H1 (cell line): Measurements from ENCODE around the gene PHLDA1. TPM values are rescaled to one million over a fixed set of nuclear protein-coding genes. Genes with fewer than 3 reads are reported as not detected.

ENCODE experiments used
- CTCF ChIA-PET: fragments of 300-600 bp; sonication (Branson Sonifier 250); formaldehyde crosslinking; loops from one replicate; lab custom pipeline; 2021; ENCODE audit not compliant: partially characterized antibody; lab: Charles Lee
- POLR2A ChIA-PET: fragments of 300-600 bp; sonication (Branson Sonifier 250); formaldehyde crosslinking; loops from one replicate; lab custom pipeline; 2021; ENCODE audit warnings: inconsistent platforms; ENCODE audit not compliant: partially characterized antibody; lab: Charles Lee
- DNase-seq, 2 experiments: peaks; one replicate each; pipeline versions ENCODE4 v3.0.0 to v3.0.0-alpha.2; 2010 to 2022; ENCODE audit warnings: low spot score in 2 of 2, low read depth in 1 of 2, mixed read lengths in 1 of 2
- FAIRE-seq: peaks from 2 replicates; lab custom pipeline; 2011; peaks lifted over from hg19 to GRCh38; lab: Jason Lieb, UNC
- H2AFZ ChIP-seq: 2 replicates; pipeline ENCODE4 v1.8.1; 2012; ENCODE audit warnings: low read length, inconsistent platforms
- H2AK5ac ChIP-seq: 2 replicates; pipeline ENCODE4 v1.6.1; 2013; ENCODE audit warnings: low read depth, low read length
- H2BK120ac ChIP-seq: replicated peaks from 2 replicates; pipeline ENCODE3; 2013; ENCODE audit warnings: low read depth, low read length, inconsistent platforms
- H2BK12ac ChIP-seq: 2 replicates; pipeline ENCODE4 v1.6.1; 2013; ENCODE audit warnings: low read depth, low read length
- H2BK15ac ChIP-seq: 2 replicates; pipeline ENCODE4 v1.6.1; 2013; ENCODE audit warnings: low read length
- H2BK20ac ChIP-seq: 2 replicates; pipeline ENCODE4 v1.6.1; 2013; ENCODE audit warnings: low read length
- H2BK5ac ChIP-seq: 2 replicates; pipeline ENCODE4 v1.6.1; 2013; ENCODE audit warnings: low read depth, low read length
- H3K14ac ChIP-seq: 2 replicates; pipeline ENCODE4 v1.6.1; 2013; ENCODE audit warnings: inconsistent platforms; ENCODE audit not compliant: insufficient read length
- H3K18ac ChIP-seq: 2 replicates; pipeline ENCODE4 v1.6.1; 2013; ENCODE audit warnings: low read length; ENCODE audit errors: extremely low read depth
- H3K23ac ChIP-seq: 2 replicates; pipeline ENCODE4 v1.6.1; 2013; ENCODE audit warnings: inconsistent platforms; ENCODE audit not compliant: insufficient read length
- H3K23me2 ChIP-seq: 2 replicates; pipeline ENCODE4 v1.6.1; 2013; ENCODE audit warnings: low read depth, low read length
- H3K27ac ChIP-seq: 2 replicates; pipeline ENCODE4 v1.6.1; 2011; ENCODE audit warnings: low read depth, low read length, inconsistent platforms
- H3K27me3 ChIP-seq, 4 experiments: replicated peaks in 1 of 4; 1 replicate in 1 of 4; 2 replicates in 3 of 4; pipeline versions ENCODE4 v1.6.1 to v1.8.1; 2011 to 2013; ENCODE audit warnings: low read length in 3 of 4, mild to moderate bottlenecking in 3 of 4, inconsistent platforms in 2 of 4, mixed read lengths in 2 of 4, moderate library complexity in 1 of 4; ENCODE audit not compliant: control insufficient read depth in 3 of 4, insufficient read depth in 3 of 4; ENCODE audit errors: extremely low read depth in 1 of 4
- H3K36me3 ChIP-seq, 4 experiments: 2 replicates each; pipeline versions ENCODE4 v1.6.1 to v1.8.1; 2011 to 2013; ENCODE audit warnings: mild to moderate bottlenecking in 4 of 4, low read length in 3 of 4, moderate library complexity in 2 of 4, control low read depth in 1 of 4, inconsistent platforms in 1 of 4; ENCODE audit not compliant: insufficient read depth in 4 of 4, control insufficient read depth in 2 of 4
- H3K4ac ChIP-seq: replicated peaks from 2 replicates; pipeline ENCODE3; 2013; ENCODE audit warnings: low read length, low read depth, mixed read lengths, inconsistent platforms; ENCODE audit not compliant: insufficient read length
- H3K4me1 ChIP-seq, 4 experiments: replicated peaks in 1 of 4; 1 replicate in 1 of 4; 2 replicates in 3 of 4; pipeline versions ENCODE4 v1.6.1 to v1.8.1; 2011 to 2013; ENCODE audit warnings: low read length in 3 of 4, inconsistent platforms in 2 of 4, mixed read lengths in 1 of 4; ENCODE audit not compliant: insufficient read depth in 4 of 4, control insufficient read depth in 3 of 4
- H3K4me2 ChIP-seq, 2 experiments: 2 replicates each; pipeline versions ENCODE4 v1.6.1 to v1.8.1; 2011 to 2013; ENCODE audit warnings: low read depth in 2 of 2, low read length in 2 of 2, control low read depth in 1 of 2, inconsistent platforms in 1 of 2, mild to moderate bottlenecking in 1 of 2; ENCODE audit not compliant: insufficient read depth in 1 of 2
- H3K4me3 ChIP-seq, 4 experiments: fragments of 200-600, 300-600 bp in 1 of 4; sonication (generic), shearing (Covaris generic), sonication (Bioruptor Twin) in 1 of 4; 2 replicates each; pipeline versions ENCODE4 v1.5.1 to v1.8.1; 2011 to 2016; ENCODE audit warnings: low read length in 4 of 4, low read depth in 3 of 4, control low read depth in 2 of 4, inconsistent platforms in 2 of 4, mild to moderate bottlenecking in 2 of 4, mixed read lengths in 1 of 4, moderate library complexity in 1 of 4; ENCODE audit not compliant: insufficient read depth in 2 of 4; ENCODE audit errors: extremely low read depth in 1 of 4
- H3K56ac ChIP-seq: replicated peaks from 2 replicates; pipeline ENCODE3; 2013; ENCODE audit warnings: low read depth, mild to moderate bottlenecking, mixed read lengths, low read length, inconsistent platforms; ENCODE audit not compliant: insufficient read length
- H3K79me1 ChIP-seq: 2 replicates; pipeline ENCODE4 v1.6.1; 2013; ENCODE audit warnings: low read depth, low read length, control low read depth
- H3K79me2 ChIP-seq, 2 experiments: 2 replicates each; pipeline versions ENCODE4 v1.6.1 to v1.8.1; 2012 to 2013; ENCODE audit warnings: low read length in 2 of 2, mild to moderate bottlenecking in 2 of 2, inconsistent platforms in 1 of 2; ENCODE audit not compliant: insufficient read depth in 2 of 2, control insufficient read depth in 1 of 2
- H3K9ac ChIP-seq, 4 experiments: replicated peaks in 1 of 4; 1 replicate in 1 of 4; 2 replicates in 3 of 4; pipeline versions ENCODE4 v1.6.1 to v1.8.1; 2011 to 2013; ENCODE audit warnings: low read depth in 3 of 4, low read length in 3 of 4, control low read depth in 2 of 4, mild to moderate bottlenecking in 2 of 4, moderate library complexity in 2 of 4, inconsistent platforms in 1 of 4; ENCODE audit errors: extremely low read depth in 1 of 4
- H3K9me3 ChIP-seq, 2 experiments: 2 replicates each; pipeline versions ENCODE4 v1.6.1 to v1.8.1; 2012 to 2013; ENCODE audit warnings: mild to moderate bottlenecking in 2 of 2, moderate library complexity in 2 of 2, control low read depth in 1 of 2, inconsistent platforms in 1 of 2, low read depth in 1 of 2, low read length in 1 of 2, mixed read lengths in 1 of 2; ENCODE audit not compliant: insufficient read depth in 2 of 2
- H4K20me1 ChIP-seq, 2 experiments: replicated peaks in 1 of 2; 2 replicates each; pipeline versions ENCODE3 to v1.8.1; 2011 to 2013; ENCODE audit warnings: inconsistent platforms in 2 of 2, low read length in 2 of 2, mild to moderate bottlenecking in 1 of 2; ENCODE audit not compliant: insufficient read depth in 2 of 2, control insufficient read depth in 1 of 2
- H4K5ac ChIP-seq: 2 replicates; pipeline ENCODE4 v1.6.1; 2013; ENCODE audit warnings: low read length, low read depth, mixed read lengths, inconsistent platforms; ENCODE audit not compliant: insufficient read length
- H4K8ac ChIP-seq: 2 replicates; pipeline ENCODE4 v1.8.0; 2013; ENCODE audit warnings: mild to moderate bottlenecking, moderate library complexity, low read length, inconsistent platforms; ENCODE audit not compliant: insufficient read depth; ENCODE audit errors: extremely low read depth
- H4K91ac ChIP-seq: replicated peaks from 2 replicates; pipeline ENCODE3; 2013; ENCODE audit warnings: low read length, mixed read lengths, inconsistent platforms; ENCODE audit not compliant: insufficient read length
- GTF2F1 ChIP-seq: IDR thresholded peaks from 2 replicates; pipeline ENCODE4 v1.6.1; 2012; ENCODE audit warnings: low read depth, low read length, improper control_type of control experiment, borderline replicate concordance
- polyA plus RNA-seq, 7 experiments: library from polyadenylated mRNA; depleted of rRNA in 3 of 7; stranded (reverse) in 5 of 7; unstranded in 2 of 7; fragments of >200 nt in 5 of 7; fragments of 200-250 nt in 2 of 7; gene quantifications; 1 replicate in 5 of 7; 2 replicates in 1 of 7; 4 replicates in 1 of 7; pipeline versions ENCODE4 v1.2.1 to v1.2.3, GENCODE V29; 2011 to 2013; ENCODE audit warnings: missing spikeins in 2 of 7, mixed read lengths in 2 of 7
- total RNA-seq: library from RNA; stranded (reverse); fragmentation: NEBNext Ultra II Directional; extraction: Animal tissue kit (Norgen Biotek cat#: 25700); gene quantifications from 2 replicates; pipeline ENCODE4 v1.2.1, GENCODE V29; 2021

Gene PHLDA1
- total and polyA plus RNA-seq, 2 of the 8 experiments (the other 6 are each of a cell fraction or from before 2014, with no cell fraction given): 18.9 to 19.4 TPM

- no peak overlapping the region for H2AK5ac ChIP-seq
- H4K91ac ChIP-seq: no peak overlapping the region
- no peak overlapping the region for H3K18ac ChIP-seq
- no peaks in the 10 kb centered on the region for H3K23me2 ChIP-seq
- peaks cover 30 to 35% of the 10 kb centered on the region in 2 experiments for H4K20me1 ChIP-seq
- H3K4me3 ChIP-seq: no peak overlapping the region
- no peak overlapping the region for H3K27ac ChIP-seq
- no peak overlapping the region for H2BK15ac ChIP-seq
- DNase-seq (no peak), FAIRE-seq (no peak)
- peaks cover 0 to 9% (median 3%) of the 10 kb centered on the region in 4 experiments; a peak in 4 of 7 replicates for H3K4me1 ChIP-seq
- no peak overlapping the region for H3K14ac ChIP-seq
- ChIA-PET CTCF (interaction anchor here (0.6 to 1.5 kb wide), 4 partner anchors 11 to 45 kb away, joined by 3 to 6 read pairs (median 3); no protein-coding TSS in a partner anchor), POLR2A (interaction anchor here (1.1 to 4.4 kb wide), 3 partner anchors 10 to 25 kb away, joined by 4 to 30 read pairs (median 6); partner anchors contain the start of gene NAP1L1)
- H2BK120ac ChIP-seq: no peak overlapping the region
- H3K23ac ChIP-seq: no peak overlapping the region
- H3K36me3 ChIP-seq: peaks cover 0 to 75% (median 20%) of the 10 kb centered on the region in 4 experiments; a peak in 5 of 8 replicates
- no peak overlapping the region for H2BK20ac ChIP-seq
- H4K5ac ChIP-seq: no peak overlapping the region
- no peak overlapping the region for H2BK5ac ChIP-seq
- H3K79me1 ChIP-seq: no peaks in the 10 kb centered on the region
- H3K56ac ChIP-seq: no peak overlapping the region
- H2BK12ac ChIP-seq: no peak overlapping the region
- no peak overlapping the region for H2AFZ ChIP-seq
- H3K9me3 ChIP-seq: no peaks in the 10 kb centered on the region
- H4K8ac ChIP-seq: no peak overlapping the region
- H3K4ac ChIP-seq: no peak overlapping the region
- no peak overlapping the region for H3K9ac ChIP-seq
- peaks cover 22 to 100% of the 10 kb centered on the region in 2 experiments; a peak in 3 of 4 replicates for H3K79me2 ChIP-seq
- no peak overlapping the region for H3K4me2 ChIP-seq
- H3K27me3 ChIP-seq: no peaks in the 10 kb centered on the region
- no peak for TF ChIP-seq GTF2F1
Observed at GRCh38 chr12:76069339-76069738, 37.8 kb upstream of the PHLDA1 start.
